Subcutaneous preadipocyte (primary cell): ENCODE data around the gene EHD2. TPM values are rescaled to one million over a fixed set of nuclear protein-coding genes. Genes with fewer than 3 reads are reported as not detected.

Experiments
- small RNA-seq: library from RNA; depleted of rRNA; stranded (forward); fragments of <200 nt; gene quantifications from one replicate; pipeline ENCODE3, GENCODE V24; 2012
- total RNA-seq: library from RNA; depleted of rRNA; stranded (reverse); fragments of >200 nt; gene quantifications from 2 replicates; pipeline ENCODE4 v1.2.3, GENCODE V29; 2012

The EHD2 gene
- 123 and 126 TPM in 2 replicates for total RNA-seq

GRCh38 chr19:47713046-47714021, at the start of gene EHD2:
Gene EHD2 (plus strand): TSS chr19:47713422. CDS start chr19:47716613, 3,191 bp downstream.

GRCh38 chr19:47745010-47745901, 32.0 kb downstream of the EHD2 start, which contains the start of gene NOP53:
Gene NOP53 (plus strand): TSS chr19:47745546. CDS start chr19:47745560, 14 bp downstream.

GRCh38 chr19:47778049-47778953, 65.1 kb downstream of the EHD2 start, which contains the start of gene SELENOW:
Gene SELENOW (plus strand): TSS chr19:47778703. CDS start chr19:47778786, 83 bp downstream.

Small RNA genes lying within 50 kb of the gene (small RNA-seq; reads per million reads assigned to genes)
- not detected for gene SNORD23

Other genes with a start within 250 kb of the EHD2 start
- not detected in 2 replicates for gene SLC8A2, start 241.5 kb upstream of the EHD2 start, total RNA-seq
- gene KPTN, start 229.2 kb upstream of the EHD2 start, total RNA-seq: 3.3 and 3.5 TPM in 2 replicates
- gene NAPA, start 198.4 kb upstream of the EHD2 start, total RNA-seq: 59.4 and 63.6 TPM in 2 replicates
- gene ZNF541, start 140.3 kb upstream of the EHD2 start, total RNA-seq: under 0.01 TPM in 2 replicates
- 2.9 and 3.1 TPM in 2 replicates for gene BICRA, start 104.3 kb upstream of the EHD2 start, total RNA-seq
- gene NOP53, start 32.1 kb downstream of the EHD2 start, total RNA-seq: 36.0 and 42.8 TPM in 2 replicates
- gene SELENOW, start 65.3 kb downstream of the EHD2 start, total RNA-seq: 153 and 164 TPM in 2 replicates
- gene TPRX1, start 91.1 kb downstream of the EHD2 start, total RNA-seq: not detected in 2 replicates
- gene CRX, start 108.5 kb downstream of the EHD2 start, total RNA-seq: not detected in 2 replicates
- gene TPRX2, start 145.8 kb downstream of the EHD2 start, total RNA-seq: not detected in 2 replicates
- gene SULT2A1, start 172.9 kb downstream of the EHD2 start, total RNA-seq: not detected in 2 replicates